GM10847 (cell line): ENCODE measurements around the gene KIR2DL3.
"Not testable (repeated sequence)": the region's sequence is repeated elsewhere in the genome, so short reads cannot be mapped to it uniquely, and the experiment has no call there.

Source experiments
- POLR2A ChIP-seq: IDR thresholded peaks from 2 replicates; pipeline ENCODE4 v1.6.1; 2011; ENCODE audit not compliant: insufficient read length; ENCODE audit errors: extremely low read depth

The KIR2DL3 gene

DNA sequence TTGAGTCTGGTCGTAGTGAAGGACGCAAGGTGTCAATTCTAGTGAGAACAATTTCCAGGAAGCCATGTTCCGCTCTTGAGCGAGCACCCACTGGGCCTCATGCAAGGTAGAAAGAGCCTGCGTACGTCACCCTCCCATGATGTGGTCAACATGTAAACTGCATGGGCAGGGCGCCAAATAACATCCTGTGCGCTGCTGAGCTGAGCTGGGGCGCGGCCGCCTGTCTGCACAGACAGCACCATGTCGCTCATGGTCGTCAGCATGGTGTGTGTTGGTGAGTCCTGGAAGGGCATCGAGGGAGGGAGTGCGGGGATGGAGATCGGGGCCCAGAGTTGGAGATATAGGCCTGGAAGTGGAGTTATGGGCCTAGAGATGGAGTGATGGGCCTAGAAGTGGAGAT is at the start of gene KIR2DL3:
KIR2DL3 (plus strand) TSS at position 208 of the 400 bp plus-strand sequence; CDS start at position 241, 33 bp downstream.
- TF ChIP-seq POLR2A: not testable (repeated sequence)

- TF ChIP-seq POLR2A: no peak
Observed at GRCh38 chr19:54691582-54692297, 46.6 kb upstream of the KIR2DL3 start.

GRCh38 chr19:54692298-54692615 is 46.1 kb upstream of the KIR2DL3 start:
- TF ChIP-seq POLR2A: no peak

DNA sequence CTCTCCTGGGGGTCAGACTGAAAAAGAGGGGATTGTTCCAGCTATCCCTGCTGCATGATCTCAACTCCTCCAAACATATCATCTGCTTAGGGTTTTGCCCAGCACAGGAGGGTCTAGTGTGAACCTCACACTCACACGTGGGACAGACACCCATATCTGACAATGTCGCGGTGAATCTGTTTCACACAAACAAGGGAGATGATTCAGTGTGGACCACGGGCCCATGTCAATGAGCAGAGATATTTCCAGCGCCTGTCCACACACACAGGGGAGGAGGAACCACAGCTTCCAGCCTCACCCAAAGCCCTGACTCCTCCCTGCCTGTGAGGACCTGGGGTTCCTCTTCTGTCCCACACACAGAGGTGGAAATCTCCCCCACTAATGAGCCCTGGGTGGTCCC is 43.7 kb upstream of the KIR2DL3 start:
- no peak for TF ChIP-seq POLR2A

- no peak for TF ChIP-seq POLR2A
Observed at GRCh38 chr19:54696117-54696548, 42.2 kb upstream of the KIR2DL3 start.

- no peak for TF ChIP-seq POLR2A
Observed at GRCh38 chr19:54696766-54697165, 41.5 kb upstream of the KIR2DL3 start.

DNA sequence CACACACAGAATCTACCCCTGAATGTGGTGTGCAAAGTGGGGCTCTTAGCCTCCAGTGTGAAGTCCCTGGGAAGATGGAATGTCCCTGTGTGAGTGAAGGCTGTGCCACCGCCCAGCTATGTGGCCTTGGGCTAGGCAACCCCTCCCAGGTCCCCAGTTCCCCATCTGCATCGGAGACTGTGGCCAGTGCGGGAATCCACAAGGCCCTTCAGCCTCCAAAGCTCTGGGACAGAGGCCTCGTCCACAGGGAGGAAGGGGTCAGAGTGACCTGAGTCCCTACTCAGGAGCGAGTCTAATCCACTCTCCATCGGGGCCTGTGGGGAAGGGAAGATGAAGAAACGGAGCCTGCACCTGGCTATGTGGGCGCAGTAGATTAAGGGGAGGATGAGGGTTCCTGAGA is 33.4 kb upstream of the KIR2DL3 start:
- TF ChIP-seq POLR2A: no peak

GRCh38 chr19:54707962-54708361 is 30.4 kb upstream of the KIR2DL3 start:
- TF ChIP-seq POLR2A: no peak

GRCh38 chr19:54708781-54709180 is 29.5 kb upstream of the KIR2DL3 start:
- no peak for TF ChIP-seq POLR2A

DNA sequence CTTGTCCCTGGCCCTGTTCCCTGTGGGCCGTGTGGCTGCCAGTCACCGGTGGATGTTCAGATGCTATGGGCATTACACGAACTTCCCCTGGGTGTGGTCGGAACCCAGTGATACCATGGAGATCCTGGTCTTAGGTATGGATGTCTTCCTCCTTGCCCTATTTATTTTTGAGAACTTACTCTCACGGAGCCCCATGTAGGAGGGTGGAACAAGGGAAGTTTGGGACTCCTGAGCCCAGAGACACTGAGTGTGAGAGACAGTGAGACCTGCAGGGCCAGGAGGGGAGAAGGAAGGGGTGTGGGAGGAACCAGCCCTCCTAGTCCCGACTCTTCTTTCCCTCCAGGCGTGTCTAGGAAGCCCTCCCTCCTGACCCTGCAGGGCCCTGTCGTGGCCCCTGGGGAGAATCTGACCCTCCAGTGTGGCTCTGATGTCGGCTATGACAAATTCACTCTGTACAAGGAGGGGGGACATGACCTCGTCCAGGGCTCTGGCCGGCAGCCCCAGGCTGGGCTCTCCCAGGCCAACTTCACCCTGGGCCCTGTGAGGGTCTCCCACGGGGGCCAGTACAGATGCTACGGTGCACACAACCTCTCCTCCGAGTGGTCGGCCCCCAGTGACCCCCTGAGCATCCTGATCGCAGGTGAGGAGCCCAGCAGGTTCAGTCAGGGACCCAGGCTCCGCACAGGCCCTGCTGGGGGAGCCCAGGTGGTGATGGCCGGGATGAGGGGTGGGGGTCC is 28.9 kb upstream of the KIR2DL3 start:
- no peak for TF ChIP-seq POLR2A

DNA sequence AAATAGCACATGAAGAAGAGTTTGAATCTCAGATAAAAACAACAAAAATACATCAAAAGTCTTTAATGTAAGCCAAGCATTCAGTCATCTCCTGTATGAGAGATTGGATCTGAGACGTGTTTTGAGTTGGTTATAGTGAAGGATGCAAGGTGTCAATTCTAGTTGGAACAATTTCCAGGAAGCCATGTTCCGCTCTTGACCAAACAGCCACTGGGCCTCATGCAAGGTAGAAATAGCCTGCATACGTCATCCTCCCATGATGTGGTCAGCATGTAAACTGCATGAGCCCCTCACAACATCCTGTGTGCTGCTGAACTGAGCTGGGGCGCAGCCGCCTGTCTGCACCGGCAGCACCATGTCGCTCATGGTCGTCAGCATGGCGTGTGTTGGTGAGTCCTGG is 14.2 kb upstream of the KIR2DL3 start, which contains the start of gene KIR3DL3:
KIR3DL3 (plus strand) TSS at position 301 of the 400 bp plus-strand sequence; CDS start at position 356, 55 bp downstream.
- TF ChIP-seq POLR2A: no peak

DNA sequence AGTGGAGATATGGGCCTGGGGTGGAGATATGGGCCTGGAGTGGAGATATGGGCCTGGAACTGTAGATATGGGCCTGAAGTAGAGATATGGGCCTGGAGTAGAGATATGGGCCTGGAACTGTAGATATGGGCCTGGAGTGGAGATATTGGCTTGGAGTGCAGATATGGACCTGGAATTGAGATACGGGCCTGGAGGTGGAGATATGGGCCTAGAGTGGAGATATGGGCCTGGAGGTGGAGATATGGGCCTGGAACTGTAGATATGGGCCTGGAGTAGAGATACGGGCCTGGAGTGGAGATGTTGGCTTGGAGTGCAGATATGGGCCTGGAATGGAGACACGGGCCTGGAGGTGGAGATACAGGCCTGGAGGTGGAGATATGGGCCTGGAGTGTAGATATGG is 13.7 kb upstream of the KIR2DL3 start:
- no peak for TF ChIP-seq POLR2A

- no peak for TF ChIP-seq POLR2A
Observed at GRCh38 chr19:54725321-54725720, 13.0 kb upstream of the KIR2DL3 start.

- no peak for TF ChIP-seq POLR2A
Observed at GRCh38 chr19:54727562-54727961, 10.8 kb upstream of the KIR2DL3 start.

- TF ChIP-seq POLR2A: no peak
Observed at GRCh38 chr19:54728167-54728566, 10.1 kb upstream of the KIR2DL3 start.

- no peak for TF ChIP-seq POLR2A
Observed at GRCh38 chr19:54729416-54730188, 8.7 kb upstream of the KIR2DL3 start.
